Vagina (tissue), 2 donors: Measurements from ENCODE around the gene DNLZ.

ENCODE experiments used
- POLR2A ChIP-seq, 2 donors: fragments of 450-650 bp; IDR thresholded peaks; one replicate each; pipeline ENCODE4 v1.6.1; 2017; ENCODE audit warnings: antibody characterized with exemption in 2 of 2, mild to moderate bottlenecking in 2 of 2, moderate library complexity in 2 of 2
- POLR2AphosphoS5 ChIP-seq, 2 donors: sonication (generic); formaldehyde crosslinking; IDR thresholded peaks; one replicate each; pipeline ENCODE4 v1.9.0; 2017; ENCODE audit warnings: antibody characterized with exemption in 2 of 2, mild to moderate bottlenecking in 2 of 2, low read depth in 1 of 2; ENCODE audit not compliant: insufficient read depth in 1 of 2

DNA sequence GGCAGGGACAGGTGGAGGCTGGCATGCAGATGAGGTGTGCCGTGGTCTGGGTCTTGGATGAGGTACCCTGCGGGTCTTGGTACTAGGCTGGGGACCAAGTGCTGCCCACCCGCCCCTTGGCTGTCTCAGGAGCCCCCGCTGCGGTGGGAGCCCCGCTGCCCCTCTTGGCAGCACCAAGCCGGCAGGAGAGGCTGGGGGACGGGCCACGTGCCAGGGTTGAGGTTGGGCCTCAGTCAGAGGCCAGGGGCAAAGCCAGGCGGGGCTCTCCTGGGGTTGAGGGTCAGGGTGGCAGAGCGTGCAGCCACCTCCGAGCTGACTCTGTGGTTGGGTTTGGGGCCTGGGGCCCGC is 8.0 kb upstream of the DNLZ start:
- TF ChIP-seq POLR2A (IDR thresholded peaks at IDR 0.05), result no peak
- no peak for TF ChIP-seq POLR2AphosphoS5 (IDR thresholded peaks at IDR 0.05; ENCODE audit: insufficient read depth in 1 of 2, low read depth in 1 of 2)
